DND-41 (cell line): ENCODE measurements around the gene ST7.

Experiments
- CTCF ChIP-seq: IDR thresholded peaks from 2 replicates; pipeline ENCODE4 v1.5.1; 2012; ENCODE audit warnings: borderline replicate concordance, low read length, moderate library complexity, mild to moderate bottlenecking; ENCODE audit not compliant: poor library complexity, severe bottlenecking; ENCODE audit errors: extremely low read depth
- EZH2 ChIP-seq: IDR thresholded peaks from 3 replicates; pipeline ENCODE4 v1.6.1; 2012; ENCODE audit warnings: borderline replicate concordance, low read depth, mild to moderate bottlenecking, moderate library complexity, low read length, inconsistent platforms; ENCODE audit not compliant: severe bottlenecking

DNA sequence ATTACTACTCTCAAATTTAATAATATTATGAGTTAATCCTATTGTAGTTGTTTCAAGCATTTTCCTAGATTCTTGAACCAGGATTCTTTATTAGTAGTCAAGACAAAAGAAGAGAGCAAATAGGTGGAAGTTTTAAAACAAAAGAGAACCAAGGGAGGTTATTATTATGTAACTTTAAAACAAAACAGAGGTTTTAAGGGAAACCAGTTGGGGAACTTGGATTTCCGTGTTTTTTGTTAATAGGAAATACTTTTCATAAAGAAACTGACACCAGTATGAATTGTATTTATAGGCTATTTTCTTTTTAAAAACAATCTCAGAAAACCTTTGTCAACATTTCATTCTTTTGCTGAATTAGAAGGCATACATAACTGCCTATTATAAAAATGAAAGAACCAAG, 185.7 kb downstream of the ST7 start:
- TF ChIP-seq CTCF (no peak), EZH2 (no peak)
